HG03342 (cell line): ENCODE data around the gene CROCC.
"Not testable (repeated sequence)": the region's sequence is repeated elsewhere in the genome, so short reads cannot be mapped to it uniquely, and the experiment has no call there.

ENCODE experiments used
- ATAC-seq: cut with Tn5 transposase; IDR thresholded peaks from one replicate; pipeline ENCODE4 v1.9.1; 2021; ENCODE audit warnings: mild to moderate bottlenecking, moderate library complexity; ENCODE audit not compliant: unreplicated experiment

CROCC gene

DNA sequence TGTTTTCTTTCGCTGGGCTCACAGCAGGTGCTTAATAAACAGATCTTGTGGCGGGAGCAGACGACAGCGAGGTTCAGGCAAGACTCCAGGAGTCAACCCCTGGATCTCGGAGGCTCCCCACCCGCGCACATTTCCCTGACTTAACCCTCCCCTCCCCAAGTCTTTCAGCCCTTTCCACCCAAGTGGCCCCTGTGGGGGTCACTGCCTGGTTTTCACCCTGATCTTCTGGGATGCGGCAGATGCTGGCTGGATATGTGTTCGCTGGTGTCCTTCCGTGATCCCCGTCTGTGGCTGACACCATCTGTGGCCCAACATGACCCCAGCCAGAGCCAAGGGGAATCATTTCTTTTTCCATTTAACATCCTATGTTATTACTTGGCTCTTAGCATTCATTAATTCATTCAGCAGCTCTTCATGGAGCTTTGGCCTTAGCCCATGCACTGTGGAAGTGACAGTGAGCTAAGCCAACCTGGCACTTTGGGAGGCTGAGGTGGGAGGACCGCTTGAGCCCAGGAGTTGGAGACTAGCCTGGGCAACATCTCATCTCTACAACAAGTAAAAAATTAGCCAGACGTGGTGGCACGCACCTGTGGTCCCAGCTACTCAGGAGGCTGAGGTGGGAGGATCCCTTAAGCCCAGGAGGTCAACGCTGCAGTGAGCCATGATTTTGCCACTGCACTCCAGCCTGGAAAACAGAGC is 6.7 kb upstream of the CROCC start:
- ATAC-seq = not testable (repeated sequence)

DNA sequence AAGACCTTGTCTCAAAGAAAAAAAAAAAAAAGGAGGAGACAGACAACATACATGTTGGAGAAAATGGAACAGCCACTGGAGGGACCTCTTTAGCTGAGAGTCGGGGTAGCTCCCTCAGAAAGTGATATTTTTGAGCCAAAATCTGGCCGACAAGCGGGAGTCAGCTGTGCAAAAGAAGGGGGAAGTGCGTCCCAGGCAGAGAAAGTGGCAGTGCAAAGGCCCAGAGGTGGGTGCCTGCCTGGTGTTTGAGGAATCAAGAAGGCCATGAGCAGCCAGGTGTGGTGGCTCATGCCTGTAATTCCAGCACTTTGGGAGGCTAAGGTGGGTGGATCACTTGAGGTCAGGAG is 6.1 kb upstream of the CROCC start:
- no peak for ATAC-seq

DNA sequence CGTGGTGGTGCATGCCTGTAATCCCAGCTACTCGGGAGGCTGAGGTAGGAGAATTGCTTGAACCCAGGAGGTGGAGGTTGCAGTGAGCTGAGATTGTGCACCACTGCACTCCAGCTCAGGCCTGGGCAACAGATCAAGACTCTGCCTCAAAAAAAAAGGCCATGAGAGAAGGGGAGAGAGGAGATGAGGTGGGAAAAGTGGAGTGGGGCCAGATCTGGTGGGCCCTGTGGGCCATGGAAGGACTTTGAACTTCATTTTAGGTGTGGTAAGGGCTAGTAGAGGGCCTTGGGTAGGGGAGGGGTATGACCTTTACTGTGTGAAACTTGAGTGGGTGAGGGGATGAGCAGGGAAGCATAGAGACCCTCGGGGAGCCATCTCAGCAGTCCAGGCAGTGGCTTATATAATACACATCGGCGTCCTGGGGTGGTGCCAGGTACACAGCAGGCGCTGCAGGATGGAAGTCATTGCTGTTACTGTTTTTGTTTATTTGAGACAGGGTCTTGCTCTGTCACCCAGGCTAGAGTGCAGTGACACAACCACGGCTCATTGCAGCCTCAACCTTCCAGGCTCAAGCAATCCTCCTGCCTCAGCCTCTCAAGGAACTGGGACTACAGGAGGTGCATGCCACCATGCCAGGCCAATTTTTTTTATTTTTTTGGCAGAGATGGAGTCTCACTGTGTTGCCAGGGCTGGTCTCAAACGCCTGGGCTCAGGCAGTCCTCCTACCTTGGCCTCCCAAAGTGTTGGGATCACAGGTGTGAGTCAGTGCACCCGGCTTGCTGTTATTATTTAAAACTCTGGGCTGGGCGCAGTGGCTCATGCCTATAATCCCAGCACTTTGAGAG is 5.5 kb upstream of the CROCC start:
- ATAC-seq = not testable (repeated sequence)

DNA sequence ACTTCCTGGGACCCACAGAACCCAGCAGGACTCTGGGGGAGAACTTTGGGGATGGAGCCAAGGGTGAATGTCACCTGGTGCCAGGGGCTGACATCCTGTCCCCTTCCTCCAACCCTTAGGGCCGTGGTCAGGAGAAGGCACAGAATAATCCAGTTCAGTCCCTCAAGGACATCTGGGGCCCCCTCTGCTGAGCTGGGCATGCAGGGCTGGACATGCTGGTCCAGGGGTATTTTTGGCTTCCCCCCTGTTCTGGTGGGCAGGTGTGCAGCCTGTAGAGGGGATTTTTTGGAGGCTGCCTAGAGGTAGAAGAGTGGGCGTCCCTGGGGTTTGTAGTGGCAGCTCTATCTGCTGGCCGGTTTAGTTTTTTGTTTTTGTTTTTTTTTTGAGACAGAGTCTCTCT is 3.4 kb upstream of the CROCC start:
- ATAC-seq = no peak

DNA sequence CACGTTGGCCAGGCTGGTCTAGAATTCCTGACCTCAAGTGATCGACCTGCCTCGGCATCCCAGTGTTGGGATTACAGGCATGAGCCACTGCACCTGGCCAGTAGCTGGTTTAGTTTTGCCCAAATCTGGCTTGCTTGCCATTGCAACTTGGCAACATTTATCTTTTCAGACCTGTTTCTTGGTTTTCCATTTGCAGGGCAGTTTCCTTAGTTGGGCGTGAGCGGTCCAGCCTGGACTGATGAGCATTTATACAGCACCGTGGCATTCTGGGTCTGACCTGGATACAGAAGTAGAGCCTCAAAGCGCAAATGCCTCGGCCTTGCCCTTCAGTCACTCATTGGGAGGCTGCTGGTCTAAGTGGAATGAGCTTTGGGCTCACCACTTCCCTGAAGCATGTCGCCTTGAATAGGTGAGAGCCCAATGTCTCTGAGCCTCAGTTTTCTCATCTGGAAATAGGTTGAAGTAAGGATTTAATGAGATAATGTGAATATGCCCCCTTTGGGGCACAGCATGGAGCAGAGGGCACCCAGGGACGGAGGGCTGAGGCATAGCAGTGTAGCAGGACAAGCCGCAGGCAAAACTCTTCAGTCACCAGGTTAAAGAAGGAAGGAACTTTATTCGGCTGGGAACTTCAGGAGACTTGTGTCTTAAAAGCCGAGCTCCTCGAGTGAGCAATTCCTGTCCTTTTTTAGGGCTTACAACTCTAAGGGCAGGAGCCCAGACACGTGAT is 2.6 kb upstream of the CROCC start:
- ATAC-seq = not testable (repeated sequence)

DNA sequence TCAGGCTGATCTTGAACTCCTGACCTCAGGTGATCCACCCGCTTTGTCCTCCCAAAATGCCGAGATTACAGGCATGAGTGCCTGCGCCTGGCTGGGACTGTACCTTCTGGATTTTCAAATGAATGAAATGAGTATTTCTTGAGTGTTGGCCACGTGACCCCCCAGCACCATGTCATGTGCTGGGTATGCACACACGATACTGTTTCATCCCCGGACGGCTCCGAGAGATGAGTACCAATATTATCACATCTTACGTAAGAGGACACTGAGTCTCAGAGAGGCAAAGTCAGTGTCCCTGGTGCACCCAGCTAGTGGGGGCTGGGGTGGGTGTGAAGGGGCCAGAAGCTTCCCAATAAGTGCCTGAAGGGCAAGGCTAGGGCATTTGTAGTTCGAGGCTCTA is 780 bp upstream of the CROCC start:
- ATAC-seq = no peak

DNA sequence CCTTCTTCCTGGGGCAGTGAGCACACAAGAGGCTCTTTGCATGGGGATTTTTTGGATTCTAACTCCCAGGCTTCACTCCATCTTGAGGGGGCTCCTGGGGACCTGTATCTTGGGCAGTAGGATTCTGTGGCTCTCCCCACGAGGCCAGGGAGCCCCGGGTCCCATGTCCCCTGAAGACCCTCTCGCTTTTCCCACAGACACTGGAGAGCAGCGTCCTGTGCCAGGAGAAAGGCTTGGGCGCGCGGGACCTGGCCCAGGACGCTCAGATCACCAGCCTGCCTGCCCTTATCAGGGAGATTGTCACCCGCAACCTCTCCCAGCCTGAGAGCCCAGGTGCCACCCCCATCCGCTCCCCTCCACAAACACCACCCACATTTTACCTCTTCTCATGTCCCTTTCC is 735 bp downstream of the CROCC start:
- ATAC-seq = no peak

DNA sequence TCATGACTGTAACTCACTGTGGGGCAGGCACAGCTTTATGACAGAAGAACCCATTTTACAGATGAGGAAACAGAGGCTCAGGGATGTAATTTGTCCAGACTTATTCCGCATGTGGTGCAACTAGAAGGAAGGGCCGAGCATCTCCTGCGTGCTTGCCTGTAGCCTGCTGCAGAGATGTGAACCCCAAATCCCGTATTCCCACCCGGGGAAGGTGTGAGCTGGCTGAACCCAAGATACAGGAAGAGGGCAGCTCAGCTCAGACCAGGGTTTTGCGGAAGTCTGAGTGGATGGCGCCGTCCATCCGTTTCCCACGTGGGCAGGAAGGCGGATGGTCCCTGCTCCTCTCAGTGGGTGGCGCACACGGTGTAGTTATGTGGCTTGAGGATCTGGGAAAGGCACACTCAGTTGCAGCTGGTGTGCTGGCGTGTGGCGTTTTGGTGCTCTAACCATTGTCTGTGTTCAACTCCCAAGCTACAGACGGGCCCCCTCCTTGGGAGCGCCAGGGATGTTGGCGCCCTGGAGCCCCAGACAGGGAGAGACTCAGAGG is 1.2 kb downstream of the CROCC start:
- ATAC-seq = no peak

DNA sequence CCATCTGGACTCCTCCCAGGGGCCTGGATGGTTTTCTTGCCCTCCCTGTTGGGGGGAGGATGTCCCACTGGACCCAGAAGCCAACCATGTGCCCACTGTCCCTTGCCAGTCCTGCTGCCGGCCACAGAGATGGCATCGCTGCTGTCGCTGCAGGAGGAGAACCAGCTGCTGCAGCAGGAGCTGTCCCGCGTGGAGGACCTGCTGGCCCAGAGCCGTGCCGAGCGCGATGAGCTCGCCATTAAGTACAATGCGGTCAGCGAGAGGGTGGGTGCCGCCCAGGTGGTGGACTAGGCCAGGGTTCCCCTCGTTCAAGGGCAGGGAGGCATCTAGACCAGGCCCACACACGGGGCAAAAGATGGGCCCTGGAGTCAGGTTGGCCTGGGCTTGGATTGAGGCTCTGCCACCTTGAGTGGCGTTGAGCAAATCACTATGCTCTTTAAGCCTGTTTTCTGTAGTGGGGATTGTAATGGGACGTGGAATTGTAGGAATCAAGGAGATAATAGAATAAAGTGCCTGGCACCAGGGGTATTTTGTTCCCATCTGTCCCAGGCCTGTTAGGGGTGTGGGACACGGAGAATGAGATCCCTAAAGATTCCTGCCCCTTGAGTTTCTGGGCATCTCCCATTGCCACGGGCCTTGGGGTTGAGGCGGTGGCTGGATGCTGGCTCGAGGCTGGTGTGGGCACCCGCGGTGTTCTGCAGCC is 2.6 kb downstream of the CROCC start:
- ATAC-seq = no peak

DNA sequence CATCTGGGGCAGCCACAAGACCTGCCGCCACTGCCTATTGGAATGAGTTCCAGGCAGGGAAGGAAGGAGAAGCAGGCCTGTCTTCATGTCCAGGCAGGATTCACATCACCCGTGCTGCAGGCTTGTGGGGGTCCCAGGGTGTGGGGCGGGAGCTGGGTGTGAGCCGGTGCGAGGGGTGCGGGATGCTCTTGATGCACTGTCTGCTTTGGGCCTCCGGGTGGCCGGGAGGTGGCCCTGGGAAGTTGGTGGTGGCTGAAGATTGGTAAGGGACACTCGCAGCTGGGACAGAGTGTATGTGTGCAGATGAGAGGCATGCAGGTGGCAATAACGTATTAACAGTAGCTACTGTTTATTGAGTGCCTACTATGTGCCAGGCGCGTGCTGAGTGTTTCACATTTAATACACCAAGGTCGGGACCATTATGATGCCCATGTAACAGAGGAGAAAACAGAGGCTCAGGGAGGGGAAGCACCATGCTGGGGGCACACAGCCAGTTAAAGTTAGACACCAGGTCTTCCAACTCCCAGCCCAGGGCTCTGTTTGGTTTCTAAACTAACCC is 3.3 kb downstream of the CROCC start:
- ATAC-seq = no peak

DNA sequence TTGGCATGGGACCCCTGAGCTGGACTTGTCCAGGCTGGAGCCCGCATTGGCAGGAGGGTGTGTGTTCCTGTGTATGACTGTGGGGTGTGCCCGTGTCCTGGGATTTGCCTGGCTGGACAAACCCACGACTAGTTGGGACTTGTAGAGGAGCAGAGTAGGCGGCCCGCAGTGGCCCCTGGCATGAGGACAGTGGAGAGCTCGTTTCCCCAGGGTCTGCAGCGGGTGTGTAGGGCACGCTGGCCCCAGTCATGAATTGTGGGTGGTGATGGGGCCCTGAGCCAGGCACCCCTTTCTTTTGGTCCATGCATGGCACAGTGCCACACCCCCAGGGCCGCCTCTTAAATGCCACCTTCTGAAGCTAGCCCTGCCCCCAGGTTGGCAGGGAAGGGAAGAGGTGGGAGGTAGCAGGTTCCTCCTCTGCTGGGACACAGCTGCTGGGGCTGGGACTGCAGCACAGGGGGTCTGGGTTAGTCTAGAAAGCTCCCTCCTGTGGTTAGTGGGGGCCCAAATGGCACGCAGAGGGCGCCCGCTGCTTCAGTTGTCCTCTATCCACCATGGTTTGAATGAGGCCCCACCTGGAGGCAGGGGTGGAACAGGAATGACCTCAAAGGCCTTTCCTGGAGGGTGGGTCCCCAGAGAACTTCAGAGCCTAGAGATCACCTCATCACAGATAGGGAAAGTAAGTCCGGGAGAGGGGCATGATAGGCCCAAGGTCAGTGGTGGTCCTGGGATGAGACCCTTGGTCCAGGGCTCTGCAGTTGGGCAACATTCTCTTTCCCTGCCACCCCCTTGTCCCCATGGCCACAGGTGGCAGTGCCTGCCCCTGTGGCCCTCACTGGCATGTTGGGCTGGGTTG is 4.1 kb downstream of the CROCC start:
- ATAC-seq = no peak

DNA sequence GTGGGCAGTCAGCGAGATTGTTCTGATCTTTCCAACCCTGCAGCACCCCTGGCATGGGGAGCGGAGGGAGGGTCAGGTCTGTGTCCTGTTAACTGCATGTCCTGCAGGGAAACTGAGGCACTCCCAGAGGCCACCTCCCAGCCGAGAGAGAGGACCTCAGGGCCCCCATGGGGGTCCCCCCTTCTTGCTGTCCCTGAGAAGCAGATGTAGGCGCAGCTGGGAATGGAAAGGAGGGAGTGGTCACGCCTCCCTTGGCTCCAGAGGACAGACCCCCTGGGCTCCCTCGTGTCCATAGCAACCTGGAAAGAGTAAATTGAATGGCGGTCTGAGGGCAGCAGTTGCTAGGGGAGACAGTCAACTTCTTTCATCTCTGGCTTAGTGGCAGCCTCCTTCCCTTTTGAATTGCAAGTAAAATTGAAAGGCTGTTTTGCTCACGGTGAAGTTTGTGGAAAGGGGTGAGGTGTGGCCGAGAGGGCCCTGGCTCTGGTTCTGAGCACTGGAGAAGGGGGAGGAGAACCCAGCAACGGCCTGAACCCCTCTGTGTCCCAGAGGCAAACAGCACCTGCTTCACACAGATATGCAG is 4.9 kb downstream of the CROCC start:
- no peak for ATAC-seq

DNA sequence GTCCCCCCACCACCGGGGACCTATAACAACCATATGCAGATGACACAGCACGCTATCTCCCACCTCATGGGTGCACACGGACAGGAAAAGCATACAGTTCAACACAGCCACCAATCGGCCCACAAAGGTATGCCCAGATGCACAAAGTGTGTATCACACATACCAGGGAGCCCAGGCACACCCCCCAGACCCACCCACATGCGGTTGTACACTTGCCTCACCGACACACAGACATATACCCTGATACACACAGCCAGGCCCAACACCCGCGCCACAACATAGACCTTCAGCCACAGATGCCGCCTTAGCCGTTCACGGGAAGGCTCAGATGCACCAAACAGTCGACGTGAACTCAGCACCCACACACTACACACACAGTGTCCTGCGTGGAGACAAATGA is 5.5 kb downstream of the CROCC start:
- no peak for ATAC-seq

DNA sequence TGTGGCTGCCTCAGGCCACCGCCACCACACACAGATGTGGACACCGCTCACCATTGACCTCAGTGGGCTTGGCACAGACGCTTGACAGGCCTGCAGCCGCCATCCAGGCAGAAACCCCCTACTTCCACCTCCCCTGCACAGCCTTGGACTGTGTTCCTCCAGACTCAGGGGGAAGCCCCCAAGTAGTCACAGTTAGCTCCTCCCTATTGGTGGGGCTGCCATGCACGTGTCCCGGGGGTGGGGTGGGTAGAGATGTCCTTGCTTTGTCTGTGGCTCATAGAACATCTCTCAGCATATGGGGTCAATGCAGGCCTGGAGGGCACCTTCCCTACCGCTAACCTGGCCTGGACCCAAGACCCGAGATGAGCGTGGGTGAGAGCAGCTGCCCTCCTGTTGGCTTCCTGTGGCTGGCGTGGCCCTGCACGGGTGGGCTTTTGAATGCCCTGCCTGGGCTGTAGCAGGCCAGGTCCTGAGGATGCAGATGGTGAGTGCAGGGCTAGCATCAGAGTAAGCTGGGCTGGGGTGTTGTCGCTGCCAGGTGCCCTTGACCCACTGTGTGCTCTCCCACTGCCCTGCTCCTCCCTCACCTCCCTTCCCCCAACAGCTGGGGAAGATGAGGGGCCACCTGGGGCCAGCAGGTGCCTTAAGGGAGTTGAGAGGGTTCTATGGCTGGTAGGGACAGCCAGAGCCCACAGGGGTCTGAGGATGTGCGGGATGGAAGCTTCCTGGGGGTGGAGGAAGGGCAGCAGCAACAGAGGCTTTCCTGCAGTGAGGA is 6.2 kb downstream of the CROCC start:
- ATAC-seq = no peak

DNA sequence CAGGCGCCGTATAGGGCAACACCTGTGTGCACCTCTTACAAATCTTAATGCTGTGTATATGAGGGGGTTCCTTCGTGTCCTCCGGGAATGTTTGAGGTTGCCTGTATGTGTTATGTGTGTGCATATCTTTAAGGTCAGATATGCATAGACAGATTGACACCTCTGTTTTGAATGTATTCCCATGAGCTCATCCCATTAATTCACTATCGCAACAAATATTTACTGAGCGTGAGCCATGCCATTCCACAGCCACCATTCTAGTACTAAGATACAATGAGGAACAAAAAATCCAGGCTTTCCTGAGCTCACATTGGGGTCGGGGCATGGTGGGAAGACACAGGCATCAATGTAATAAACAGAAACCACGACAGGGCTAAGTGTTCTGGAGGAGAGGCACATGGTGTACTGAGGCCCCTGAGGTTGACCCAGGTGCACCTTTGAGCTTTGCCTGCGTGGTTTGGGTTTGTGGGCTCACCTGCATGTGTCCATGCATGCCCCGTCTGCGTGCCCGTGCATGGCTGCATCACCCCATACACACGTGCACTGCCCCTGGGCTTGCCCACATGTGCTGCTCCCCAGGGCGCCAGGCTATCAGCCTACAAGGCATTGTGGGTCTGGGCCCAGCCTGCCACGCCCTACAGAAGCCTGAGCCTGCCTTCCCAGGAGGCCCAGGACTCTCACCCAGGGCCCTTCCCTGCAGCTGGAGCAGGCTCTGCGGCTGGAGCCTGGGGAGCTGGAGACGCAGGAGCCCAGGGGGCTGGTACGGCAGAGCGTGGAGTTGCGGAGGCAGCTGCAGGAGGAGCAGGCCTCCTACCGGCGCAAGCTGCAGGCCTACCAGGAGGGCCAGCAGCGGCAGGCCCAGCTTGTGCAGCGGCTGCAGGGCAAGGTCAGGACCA is 7.7 kb downstream of the CROCC start:
- not testable (repeated sequence) for ATAC-seq

DNA sequence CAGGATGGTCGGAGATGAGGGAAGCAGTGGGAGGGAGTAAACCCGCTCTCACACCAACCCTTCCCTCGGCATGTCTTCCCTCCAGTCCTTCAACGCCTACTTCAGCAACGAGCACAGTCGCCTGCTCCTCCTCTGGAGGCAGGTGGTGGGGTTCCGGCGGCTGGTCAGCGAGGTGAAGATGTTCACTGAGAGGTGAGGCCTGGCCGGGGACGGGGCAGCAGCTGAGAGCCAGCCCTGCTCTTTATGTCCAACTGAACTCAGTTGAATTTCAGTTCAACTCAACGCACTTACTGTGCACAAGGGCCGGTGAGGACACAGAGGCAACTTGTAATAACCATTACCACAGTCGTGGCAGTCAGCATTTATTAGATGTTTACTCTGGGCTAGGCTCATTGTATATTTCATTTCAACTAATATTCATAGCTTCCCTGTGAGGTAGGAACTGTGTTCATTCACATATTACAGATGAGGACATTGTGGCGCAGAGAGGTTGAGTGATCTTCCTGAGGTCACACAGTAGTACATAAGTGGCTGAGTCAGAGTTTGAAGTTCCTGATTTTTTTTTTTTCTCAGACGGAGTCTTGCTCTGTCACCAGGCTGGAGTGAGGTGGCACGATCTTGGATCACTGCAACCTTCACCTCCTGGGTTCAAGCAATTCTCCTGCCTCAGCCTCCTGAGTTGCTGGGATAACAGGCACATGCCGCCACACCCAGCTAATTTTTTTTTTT is 9.6 kb downstream of the CROCC start:
- ATAC-seq = not testable (repeated sequence)

DNA sequence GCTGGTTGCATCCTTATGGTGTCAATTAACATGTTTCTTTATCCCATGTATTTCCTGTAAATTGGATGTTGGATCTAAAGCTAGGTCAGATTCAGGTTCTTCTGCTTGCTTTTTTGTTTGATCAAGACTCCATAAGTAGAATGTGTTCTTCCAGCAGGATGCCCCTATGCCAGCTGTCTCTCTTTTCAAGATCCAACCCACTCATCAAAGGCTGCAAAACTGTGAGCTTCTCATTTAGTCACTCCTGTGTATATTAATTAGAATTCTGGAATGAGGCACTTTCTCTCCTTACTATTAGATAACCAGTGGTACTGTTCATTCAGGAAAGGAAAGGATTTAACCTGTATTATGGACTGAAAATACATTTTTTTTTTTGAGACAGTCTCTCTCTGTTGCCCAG is 12.2 kb downstream of the CROCC start:
- ATAC-seq = not testable (repeated sequence)
